HK-2 (cell line): ENCODE data around the gene RAB7A.

Experiments used
- DNase-seq: peaks from one replicate; pipeline ENCODE4 v3.0.0-alpha.2; 2018; ENCODE audit not compliant: unreplicated experiment

RAB7A gene

DNA sequence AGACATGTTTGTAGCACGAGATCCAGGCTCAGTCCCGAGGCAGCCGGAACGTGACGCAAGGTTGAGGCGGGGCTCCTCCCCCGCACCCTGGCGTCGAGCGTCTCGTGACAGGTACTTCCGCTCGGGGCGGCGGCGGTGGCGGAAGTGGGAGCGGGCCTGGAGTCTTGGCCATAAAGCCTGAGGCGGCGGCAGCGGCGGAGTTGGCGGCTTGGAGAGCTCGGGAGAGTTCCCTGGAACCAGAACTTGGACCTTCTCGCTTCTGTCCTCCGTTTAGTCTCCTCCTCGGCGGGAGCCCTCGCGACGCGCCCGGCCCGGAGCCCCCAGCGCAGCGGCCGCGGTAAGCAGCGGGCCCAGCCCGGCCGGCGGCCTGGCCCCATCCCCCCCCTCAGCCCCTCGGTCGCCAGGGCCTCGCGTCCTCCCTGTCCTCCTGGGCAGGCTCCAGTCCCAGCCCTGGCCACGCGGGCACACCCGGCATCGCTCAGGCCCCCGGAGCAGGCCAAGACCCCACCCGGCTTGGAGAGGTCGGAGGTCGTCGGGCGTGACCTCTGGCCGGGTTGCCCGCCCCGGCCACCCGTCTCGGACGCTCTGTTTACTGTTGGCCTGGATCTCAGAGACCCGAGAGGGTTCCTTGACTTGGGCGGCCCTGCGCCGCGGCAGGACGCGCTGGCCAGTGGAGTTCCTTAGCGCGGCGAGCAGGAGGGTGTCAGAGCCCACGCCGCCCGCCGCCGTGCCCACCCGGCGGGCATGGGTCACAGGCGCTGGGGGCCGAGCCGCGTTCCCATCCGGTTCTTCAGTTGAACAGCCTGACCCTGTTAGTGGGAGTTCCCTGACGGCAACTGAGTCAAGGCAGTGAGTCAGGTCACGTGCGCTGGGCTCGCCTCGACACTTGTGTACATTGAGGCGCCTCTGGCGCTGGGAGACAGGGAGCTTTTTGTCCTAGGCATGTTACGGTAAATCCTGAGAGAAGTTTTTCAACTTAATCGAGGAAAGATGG is at the start of gene RAB7A:
TSS of gene RAB7A (plus strand) at position 161 of the 994 bp plus-strand sequence. CDS start 69,185 bp downstream, outside the sequence.
- peak; percentile 98 for DNase-seq

DNA sequence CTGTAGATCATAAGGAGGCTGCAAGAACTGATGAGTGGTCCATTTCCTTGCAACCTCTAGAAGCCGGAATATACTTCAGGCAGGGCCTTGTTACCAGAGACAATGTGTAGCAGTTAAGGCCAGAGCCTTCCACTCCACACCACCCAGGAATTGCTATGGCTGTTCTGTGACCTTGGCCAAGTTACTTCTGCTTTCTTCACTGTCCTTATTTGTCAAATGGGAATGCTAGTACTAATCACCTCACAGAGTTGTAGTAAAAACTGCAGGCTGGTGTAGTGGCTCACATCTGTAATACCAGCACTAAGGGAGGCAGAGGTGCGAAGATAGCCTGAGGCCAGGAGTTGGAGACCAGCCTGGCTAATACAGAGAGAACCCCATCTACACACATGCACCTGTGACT is 46.6 kb upstream of the RAB7A start:
- no peak for DNase-seq

DNA sequence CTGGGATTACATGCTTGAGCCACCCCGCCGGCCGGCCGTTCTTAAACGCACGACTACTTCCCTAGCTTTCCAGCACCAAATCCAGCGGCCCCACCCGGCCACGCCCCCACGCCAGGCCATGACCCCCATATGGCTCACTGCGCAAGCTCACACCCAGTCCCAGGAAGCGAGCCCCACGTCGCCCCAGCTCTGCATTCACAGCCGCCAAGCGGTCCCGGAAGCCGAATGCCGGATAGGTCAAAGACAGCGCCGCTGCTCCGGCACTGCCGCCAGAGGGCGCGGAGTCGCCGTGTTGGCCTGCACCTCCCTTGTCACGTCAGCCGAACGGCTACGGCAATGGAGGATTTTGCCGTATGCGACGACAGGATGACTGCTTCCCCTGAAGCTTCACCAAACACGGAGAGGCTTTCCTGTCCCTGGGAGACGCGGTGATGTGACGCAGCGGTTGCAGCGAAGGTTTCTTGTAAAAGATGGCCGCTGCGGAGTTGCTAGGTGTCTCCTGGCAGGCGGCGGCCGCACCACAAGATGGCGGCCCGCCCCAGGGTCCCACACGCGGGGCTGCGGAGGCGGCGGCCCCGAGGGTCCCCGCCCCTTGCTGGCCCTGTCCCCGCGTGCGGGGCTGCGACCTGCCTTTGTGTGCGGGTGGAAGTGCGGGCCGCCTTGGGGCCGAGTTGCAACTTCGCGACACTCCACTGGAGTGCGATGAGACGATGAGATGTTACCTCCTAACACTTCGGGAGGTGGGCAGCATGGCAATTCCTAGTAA is 45.2 kb upstream of the RAB7A start:
- peak; percentile 100 for DNase-seq

DNA sequence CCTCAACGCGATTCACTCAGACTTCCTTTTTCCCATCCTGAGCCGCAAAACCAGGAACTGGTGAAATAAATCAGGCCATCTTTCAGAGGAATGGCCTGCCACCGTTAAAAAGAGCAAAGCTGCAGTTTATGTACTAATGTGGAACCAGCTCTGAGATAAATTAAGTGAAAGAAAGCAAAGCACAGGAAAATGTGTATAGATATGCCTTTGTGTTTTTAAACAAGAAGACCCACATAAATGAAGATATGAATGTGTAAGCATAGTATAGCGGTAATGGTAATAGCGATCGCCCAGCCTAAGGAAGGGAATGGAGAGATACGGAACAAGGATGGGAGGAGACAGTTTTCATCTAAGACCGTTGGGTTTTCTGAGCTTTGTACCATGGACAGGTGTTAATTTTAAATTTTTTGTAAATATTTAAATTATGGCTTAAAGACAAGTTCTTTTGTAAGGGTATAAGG is 44.6 kb upstream of the RAB7A start:
- DNase-seq, result no peak

DNA sequence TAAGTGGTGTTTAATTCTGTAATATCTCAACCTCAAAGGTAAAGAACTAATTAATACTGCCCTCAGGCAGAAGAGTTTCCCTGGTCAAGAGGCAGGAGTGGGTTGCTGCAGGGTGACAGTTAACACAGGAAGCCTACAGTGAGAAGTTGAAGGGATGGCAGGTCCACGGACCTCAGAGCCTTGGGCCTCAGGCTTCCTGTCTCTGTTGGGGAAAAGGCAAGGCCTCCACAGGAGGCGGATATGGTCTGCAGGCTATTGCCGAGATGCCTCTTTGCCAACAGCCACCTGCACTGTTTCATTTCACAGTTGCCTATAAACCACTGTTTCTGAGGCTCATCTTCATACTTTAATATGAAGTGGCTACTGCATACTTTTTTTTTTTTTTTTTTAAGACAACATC is 42.0 kb upstream of the RAB7A start:
- DNase-seq, result no peak

DNA sequence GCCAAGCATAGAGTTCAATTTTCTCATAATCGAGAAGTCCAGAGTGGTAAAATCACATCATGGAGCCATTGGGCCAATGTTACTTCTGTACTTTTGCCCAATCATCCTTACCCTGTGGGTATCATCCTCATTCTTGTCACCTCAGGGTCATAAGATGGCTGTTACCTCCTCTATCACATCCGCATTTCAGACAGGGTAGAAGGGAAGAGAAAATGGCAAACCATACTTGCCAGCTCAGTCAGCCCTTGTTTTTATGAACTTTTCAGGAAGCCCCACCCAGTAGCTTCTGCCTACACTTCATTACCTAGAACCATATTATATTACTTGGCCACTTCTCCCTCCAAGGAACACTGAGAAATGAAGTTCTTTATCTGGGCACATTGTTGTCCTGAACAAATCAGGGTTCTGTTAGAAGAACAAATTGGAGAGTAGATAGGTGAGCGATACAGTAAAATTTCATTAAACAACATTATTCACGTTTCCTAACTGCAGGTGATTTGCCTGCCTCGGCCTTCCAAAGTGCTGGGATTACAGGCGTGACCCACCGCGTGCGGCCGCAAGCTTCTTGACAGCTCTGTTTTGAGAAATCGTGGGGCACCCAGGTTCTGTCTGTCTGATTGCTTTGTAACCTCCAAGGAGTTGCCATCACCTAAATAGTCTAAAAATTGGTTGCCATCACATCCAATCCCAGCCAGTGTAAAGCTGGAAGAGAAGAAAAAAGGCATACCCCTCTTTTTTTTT is 40.8 kb upstream of the RAB7A start:
- DNase-seq, result no peak

DNA sequence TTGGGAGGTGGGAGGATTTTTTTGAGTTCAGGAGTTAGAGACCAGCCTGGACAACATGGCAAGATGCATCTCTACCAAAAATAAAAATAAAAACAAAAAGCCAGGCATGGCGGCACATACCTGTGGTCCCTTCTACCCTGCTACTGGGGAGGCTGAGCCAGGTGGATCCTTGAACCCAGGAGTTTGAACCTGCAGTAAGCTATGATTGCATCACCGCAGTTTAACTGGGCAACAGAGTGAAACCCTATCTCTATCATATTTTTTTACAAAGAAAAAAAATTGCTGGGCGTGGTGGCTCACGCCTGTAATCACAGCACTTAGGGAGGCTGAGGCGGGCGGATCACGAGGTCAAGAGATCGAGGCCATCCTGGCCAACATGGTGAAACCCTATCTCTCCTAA is 39.5 kb upstream of the RAB7A start:
- no peak for DNase-seq

DNA sequence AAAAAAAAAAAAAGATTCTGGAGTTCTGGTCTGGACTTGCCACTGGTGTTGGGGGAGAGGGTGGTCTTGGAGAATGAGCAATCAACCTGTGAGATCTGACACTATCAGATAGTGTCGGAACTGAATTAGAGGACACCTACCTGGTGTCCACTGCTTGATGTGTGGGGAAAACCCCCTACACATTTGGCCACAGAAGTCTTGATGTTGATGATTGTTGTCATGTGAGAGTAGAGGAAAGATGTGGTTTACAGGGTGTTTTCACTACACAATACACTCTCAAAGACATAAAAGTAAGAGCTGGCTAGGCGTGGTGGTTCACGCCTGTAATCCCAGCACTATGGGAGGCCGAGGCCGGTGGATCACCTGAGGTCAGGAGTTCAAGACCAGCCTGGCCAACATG is 36.9 kb upstream of the RAB7A start:
- no peak for DNase-seq

DNA sequence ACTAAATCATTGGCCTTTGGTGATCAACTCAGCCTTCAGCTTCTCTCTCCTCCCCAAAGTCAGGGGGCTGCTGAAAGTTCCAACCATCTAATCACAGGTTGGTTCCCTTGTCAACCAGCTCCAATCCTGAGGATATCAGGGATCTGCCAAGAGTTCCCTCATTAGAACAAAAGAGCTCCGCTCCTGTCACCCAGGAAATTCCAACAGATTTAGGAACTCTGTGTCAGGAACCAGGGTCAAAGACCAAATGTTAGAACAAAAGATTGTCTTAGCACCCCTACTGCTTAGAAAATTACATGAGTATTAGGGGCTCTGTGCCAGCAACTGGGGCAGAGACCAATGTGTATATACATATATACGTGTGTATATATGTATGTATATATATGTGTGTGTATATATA is 32.3 kb upstream of the RAB7A start:
- no peak for DNase-seq

DNA sequence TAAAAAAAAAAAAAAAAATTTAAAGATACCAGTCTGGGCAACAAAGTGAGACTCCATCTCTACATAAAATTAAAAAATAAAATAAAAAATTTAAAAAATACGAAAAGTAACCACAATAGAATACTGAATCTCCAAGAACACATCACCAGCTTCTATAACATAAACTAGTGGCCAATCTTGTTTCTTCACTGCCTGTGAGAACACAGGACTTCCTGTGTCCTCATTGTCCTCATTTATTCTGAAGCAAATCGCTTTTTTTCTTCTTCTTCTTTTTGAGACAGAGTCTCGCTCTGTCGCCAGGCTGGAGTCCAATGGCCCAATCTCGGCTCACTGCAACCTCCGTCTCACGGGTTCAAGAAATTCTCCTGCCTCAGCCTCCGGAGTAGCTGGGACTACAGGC is 28.6 kb upstream of the RAB7A start:
- DNase-seq, result no peak

DNA sequence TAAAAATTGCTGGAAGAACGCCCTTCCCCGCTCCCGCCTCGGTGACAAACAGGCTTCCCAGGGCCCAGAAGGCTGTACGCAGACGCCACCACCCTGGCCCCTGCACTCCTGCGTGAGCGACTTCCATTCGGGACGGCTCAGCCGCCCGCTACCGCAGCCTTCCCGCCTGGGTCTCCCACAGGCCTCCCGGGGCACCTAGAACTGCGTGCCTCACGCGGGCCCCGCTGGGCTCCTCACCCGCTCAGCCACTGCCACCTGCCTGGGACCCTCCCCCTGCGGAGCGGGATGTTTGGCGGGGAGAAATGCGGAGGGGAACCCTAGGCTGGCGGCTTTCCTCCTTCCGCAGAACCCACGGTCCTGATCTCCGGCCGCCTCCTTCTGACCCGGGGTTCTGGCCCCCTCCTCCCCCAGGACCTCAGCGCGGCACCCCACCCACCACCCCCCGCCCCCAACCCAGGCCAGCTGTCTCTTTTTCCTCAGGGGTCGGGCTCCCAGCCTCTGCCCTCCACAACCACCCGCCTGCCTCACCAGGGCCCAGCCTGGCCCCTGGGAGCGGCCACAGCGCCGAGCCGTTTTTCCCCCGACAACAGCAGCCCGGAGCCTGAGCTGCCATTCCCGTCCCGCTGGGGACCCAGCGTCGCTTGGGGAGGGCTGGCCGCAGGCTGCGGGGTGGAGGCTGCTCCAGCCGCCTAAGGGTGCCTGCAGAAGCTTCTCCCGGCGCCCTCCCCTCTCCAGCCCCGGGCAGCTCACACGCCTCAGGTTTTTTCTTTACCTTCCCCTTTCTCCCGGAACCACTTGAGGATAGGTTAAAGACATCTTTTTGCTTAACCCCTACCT is 27.6 kb upstream of the RAB7A start:
- no peak for DNase-seq

DNA sequence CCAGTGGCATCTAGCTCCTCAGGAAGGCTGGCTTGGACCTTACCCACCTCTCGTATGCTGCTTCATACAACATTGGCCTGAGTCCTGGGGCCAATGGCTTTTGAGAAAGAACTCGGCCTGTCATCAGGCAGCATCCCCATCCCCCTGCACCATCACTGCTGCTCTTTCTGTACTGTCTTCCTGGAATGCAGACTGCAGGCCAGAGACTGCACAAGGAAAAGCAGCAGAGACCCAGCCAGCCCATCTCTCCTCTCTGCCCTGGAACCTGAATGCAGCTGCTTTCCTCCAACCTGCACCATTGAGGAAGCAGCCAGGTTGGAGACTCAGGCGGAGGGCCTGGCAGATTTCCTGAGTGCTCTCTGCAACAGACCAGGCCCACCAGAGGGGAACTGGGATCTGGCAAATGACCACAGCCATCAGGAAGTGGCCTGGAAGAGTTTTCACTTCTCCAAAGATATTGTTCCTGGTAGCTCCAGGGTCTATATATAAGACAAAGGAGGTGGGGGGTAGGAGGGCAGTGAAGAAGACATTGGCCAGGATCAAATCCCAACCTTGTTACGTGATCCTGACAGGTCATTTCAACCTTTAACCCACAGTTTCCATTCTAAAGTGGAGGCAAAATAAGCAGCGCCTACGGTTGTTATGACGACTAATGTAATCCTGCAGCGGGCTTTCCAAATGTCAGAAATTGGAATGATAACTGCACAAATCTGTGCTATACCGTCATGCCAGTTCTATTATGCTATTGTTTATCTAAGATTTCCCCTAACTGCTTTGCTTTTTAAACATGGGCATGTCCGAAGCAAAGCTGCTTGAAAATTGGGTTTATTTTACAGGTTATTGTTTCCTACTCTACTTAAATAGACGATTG is 24.4 kb upstream of the RAB7A start:
- no peak for DNase-seq

DNA sequence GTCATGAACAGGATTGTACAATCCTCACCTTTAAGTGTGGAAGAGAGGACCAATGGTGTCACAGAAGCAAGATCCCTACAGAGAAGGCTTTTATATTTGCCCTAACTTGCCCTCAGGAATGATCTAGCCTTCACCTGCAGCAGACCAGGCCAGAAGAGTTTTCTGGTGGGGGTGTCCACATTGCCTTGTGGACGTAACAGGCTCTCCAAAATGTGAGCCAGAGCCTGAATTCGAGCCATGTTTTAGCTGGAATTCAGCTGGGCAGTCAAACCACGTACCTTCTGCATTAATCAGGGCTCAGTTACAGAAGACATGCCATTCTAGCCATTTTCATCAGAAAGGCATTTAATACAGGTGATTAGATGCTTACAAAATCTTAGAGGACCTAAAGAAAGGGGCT is 23.6 kb upstream of the RAB7A start:
- no peak for DNase-seq

DNA sequence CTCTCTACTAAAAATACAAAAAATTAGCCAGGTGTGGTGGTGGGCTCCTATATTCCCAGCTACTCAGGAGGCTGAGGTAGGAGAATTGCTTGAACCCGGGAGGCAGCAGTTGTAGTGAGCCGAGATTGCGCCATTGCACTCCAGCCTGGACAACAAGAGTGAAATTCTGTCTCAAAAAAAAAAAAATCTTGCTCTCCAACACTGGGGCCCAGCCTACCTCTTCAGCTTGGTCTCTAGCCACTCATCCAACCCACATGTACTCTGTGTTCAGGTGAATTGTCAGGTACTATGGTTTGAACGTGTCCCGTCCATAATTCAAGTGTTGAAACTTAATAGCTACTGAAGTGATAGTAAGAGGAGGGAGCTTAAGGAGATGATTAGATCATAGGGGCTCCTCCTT is 22.4 kb upstream of the RAB7A start:
- no peak for DNase-seq

DNA sequence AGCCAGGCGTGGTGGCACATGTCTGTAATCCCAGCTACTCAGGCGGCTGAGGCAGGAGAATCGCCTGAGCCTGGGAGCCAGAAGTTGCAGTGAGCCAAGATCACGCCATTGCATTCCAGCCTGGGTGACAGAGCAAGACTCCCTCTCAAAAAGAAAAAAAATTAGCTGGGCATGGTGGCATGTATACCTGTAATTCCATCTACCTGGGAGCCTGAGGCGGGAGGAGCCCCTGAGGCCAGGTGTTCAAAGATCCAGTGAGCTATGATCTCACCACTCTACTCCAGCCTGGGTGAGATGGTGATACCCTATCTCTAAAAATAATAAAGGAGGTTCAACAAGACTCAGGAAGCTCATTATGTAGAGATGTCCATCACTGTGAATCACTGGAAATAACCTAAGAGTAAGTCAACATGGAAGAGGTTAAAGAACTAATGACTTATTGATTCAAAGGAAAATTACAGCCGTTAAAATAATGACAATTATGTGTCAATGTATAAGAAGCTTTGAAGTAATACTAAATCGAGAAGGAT is 19.8 kb upstream of the RAB7A start:
- DNase-seq, result no peak

DNA sequence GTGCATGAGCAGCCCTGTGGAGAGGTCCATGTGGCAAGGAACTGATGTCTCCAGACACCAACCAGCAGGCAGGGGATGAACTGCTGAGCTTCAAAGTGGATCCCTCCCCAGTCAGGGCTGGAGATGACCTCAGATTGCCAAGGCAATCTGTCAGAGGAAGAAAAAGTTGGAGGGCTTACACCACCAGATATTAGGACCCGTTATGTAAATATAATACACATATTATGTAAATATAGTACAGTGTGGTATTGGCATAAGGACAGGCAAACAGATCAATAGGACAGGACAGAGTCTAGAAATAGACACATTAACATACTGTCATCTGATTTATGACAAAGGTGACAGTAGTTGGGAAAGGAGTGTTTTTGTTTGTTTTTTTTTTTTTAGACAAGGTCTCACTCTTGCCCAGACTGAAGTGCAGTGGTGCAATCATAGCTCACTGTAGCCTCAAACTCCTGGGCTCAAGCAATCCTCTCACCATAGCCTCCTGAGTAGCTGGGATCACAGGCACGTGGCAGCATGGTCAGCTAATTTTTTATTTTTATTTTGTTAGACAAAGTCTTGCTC is 18.0 kb upstream of the RAB7A start:
- no peak for DNase-seq

DNA sequence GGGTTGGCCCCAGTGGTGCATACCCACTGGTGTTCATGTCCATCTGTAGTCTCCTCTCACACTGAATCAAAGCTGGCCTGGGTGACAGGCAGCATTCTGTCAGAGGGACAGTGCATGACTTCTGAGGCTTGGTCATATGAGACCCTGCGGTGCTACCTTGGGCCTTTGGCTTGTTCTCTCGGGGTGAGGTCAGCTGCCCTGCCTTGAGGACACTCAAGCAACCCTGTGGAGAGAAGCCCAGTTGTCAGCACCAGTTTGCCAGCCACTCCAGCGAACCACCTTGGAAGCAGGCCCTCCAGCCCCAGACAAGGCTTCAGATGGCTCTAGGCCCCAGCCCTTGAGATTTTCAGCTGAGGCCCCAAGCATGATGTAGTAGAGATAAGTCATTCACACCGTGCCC is 16.9 kb upstream of the RAB7A start:
- DNase-seq, result no peak

DNA sequence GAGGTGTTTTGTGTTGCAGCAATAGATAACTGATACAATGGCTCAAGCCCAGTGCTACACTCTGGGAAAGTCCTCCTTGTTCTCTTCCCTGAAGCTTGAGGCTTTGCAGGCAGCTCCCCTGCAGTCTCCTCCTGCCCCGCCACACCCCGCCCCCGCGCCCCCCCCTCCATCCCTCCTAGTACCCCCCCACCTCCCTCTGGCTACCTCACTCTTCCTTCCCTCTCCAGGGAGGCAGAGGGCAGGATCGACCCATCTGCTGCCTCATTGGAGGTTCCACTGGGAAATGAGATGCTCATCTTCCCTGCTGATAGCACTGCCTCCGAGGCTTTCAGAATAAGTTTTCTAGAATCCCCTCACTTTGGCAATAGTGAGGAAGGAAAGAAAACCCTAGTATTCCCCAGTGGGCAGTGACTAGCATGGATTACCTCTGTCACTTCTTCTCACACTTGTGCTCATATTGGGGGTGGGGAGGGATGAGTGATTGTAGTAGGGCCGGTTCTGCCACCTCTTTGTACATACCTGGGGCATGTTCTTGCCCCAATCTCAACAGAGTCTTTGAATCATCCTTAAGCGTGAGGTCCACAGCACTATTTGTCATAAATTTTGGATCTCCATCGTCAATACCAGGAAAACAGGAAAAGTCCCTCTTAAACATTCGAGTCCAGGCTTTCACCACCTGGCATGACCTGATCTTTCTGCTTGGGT is 16.3 kb upstream of the RAB7A start:
- no peak for DNase-seq
